ENCODE results near the gene WDR5. TPM values are rescaled to one million over a fixed set of nuclear protein-coding genes. Genes with fewer than 3 reads are reported as not detected.
A peak's percentile ranks its signal among the peaks of the same experiment; 100 is the strongest.

The WDR5 gene
- total RNA-seq, 2 experiments from 2014 or later: 41.0 to 42.5 TPM

- CTCF ChIA-PET: interaction anchor here (1.1 to 1.6 kb wide), 2 partner anchors 8 to 30 kb away, joined by 3 to 5 read pairs; partner anchors contain the start of gene WDR5
- H3K4me3 Mint-ChIP-seq: no peak overlapping the region
- H3K27me3 Mint-ChIP-seq: no peaks in the 10 kb centered on the region
- peaks cover 7% of the 10 kb centered on the region for H3K36me3 Mint-ChIP-seq (ENCODE audit: low read depth)
- no peaks in the 10 kb centered on the region for H3K9me3 Mint-ChIP-seq
- no peak overlapping the region for H3K27ac Mint-ChIP-seq
- POLR2A ChIA-PET: interaction anchor here (0.6 to 2.1 kb wide), 2 partner anchors 30 to 291 kb away, joined by 4 to 9 read pairs; partner anchors contain the start of gene WDR5
- H3K4me1 Mint-ChIP-seq: peaks cover 24% of the 10 kb centered on the region
- DNase-seq: peak; percentile 45
These were observed 29.8 kb downstream of the WDR5 start for GRCh38 chr9:134165357-134166315.

- no peak for DNase-seq
- Mint-ChIP-seq H3K9me3 (no peaks in the 10 kb centered on the region), H3K27me3 (no peaks in the 10 kb centered on the region), H3K36me3 (ENCODE audit: low read depth) (peaks cover 7% of the 10 kb centered on the region), H3K4me3 (no peak overlapping the region), H3K27ac (no peak overlapping the region), H3K4me1 (peaks cover 24% of the 10 kb centered on the region)
- ChIA-PET CTCF (no interaction called here), POLR2A (no interaction called here)
These were observed 30.5 kb downstream of the WDR5 start for GRCh38 chr9:134166374-134166773.

GRCh38 chr9:134167530-134167931 lies 31.6 kb downstream of the WDR5 start:
- H3K36me3 Mint-ChIP-seq (ENCODE audit: low read depth): peaks cover 5% of the 10 kb centered on the region
- CTCF ChIA-PET: interaction anchor here (0.6 to 1.1 kb wide), 2 partner anchors 130 to 232 kb away, joined by 3 to 4 read pairs; no protein-coding TSS in a partner anchor
- no peaks in the 10 kb centered on the region for H3K9me3 Mint-ChIP-seq
- no peak for DNase-seq
- H3K4me3 Mint-ChIP-seq: no peak overlapping the region
- H3K27ac Mint-ChIP-seq: no peak overlapping the region
- POLR2A ChIA-PET: interaction anchor here (0.5 kb wide), 1 partner anchor 200 kb away, joined by 6 read pairs; no protein-coding TSS in a partner anchor
- H3K4me1 Mint-ChIP-seq: peaks cover 15% of the 10 kb centered on the region
- H3K27me3 Mint-ChIP-seq: no peaks in the 10 kb centered on the region

GRCh38 chr9:134168757-134169550 lies 33.1 kb downstream of the WDR5 start:
- H3K4me3 Mint-ChIP-seq: no peak overlapping the region

GRCh38 chr9:134169724-134170401 lies 34.0 kb downstream of the WDR5 start:
- Mint-ChIP-seq H3K27me3 (no peaks in the 10 kb centered on the region), H3K4me3 (no peak overlapping the region), H3K27ac (no peak overlapping the region), H3K9me3 (no peaks in the 10 kb centered on the region), H3K36me3 (ENCODE audit: low read depth) (peaks cover 5% of the 10 kb centered on the region), H3K4me1 (peaks cover 12% of the 10 kb centered on the region)
- ChIA-PET POLR2A (no interaction called here), CTCF (interaction anchor here (0.9 to 1.4 kb wide), 7 partner anchors 10 to 230 kb away, joined by 3 to 7 read pairs (median 3); partner anchors contain the start of gene WDR5)
- DNase-seq: no peak

More at GRCh38 chr9:134168757-134169550, 33.1 kb downstream of the WDR5 start:
- H3K9me3 Mint-ChIP-seq: no peaks in the 10 kb centered on the region
- POLR2A ChIA-PET: no interaction called here
- no peaks in the 10 kb centered on the region for H3K27me3 Mint-ChIP-seq
- H3K27ac Mint-ChIP-seq: no peak overlapping the region
- H3K4me1 Mint-ChIP-seq: peaks cover 12% of the 10 kb centered on the region
- CTCF ChIA-PET: interaction anchor here (1.2 kb wide), 1 partner anchor 17 kb away, joined by 4 read pairs; no protein-coding TSS in a partner anchor
- no peak for DNase-seq
- peaks cover 5% of the 10 kb centered on the region for H3K36me3 Mint-ChIP-seq (ENCODE audit: low read depth)

GRCh38 chr9:134170532-134171315 lies 34.8 kb downstream of the WDR5 start:
- Mint-ChIP-seq H3K36me3 (ENCODE audit: low read depth) (peaks cover 5% of the 10 kb centered on the region), H3K4me1 (peaks cover 8% of the 10 kb centered on the region), H3K4me3 (no peak overlapping the region), H3K9me3 (no peaks in the 10 kb centered on the region), H3K27me3 (no peaks in the 10 kb centered on the region), H3K27ac (no peak overlapping the region)
- no peak for DNase-seq
- POLR2A ChIA-PET: no interaction called here
- CTCF ChIA-PET: interaction anchor here (0.6 to 1.5 kb wide), 15 partner anchors 9 to 570 kb away, joined by 3 to 9 read pairs (median 3); partner anchors contain the start of gene WDR5

GRCh38 chr9:134171316-134172197 lies 35.7 kb downstream of the WDR5 start:
- Mint-ChIP-seq H3K9me3 (no peaks in the 10 kb centered on the region), H3K27ac (no peak overlapping the region), H3K4me3 (no peak overlapping the region), H3K36me3 (ENCODE audit: low read depth) (peaks cover 1% of the 10 kb centered on the region), H3K4me1 (peaks cover under 1% of the 10 kb centered on the region), H3K27me3 (no peaks in the 10 kb centered on the region)
- ChIA-PET POLR2A (no interaction called here), CTCF (interaction anchor here (0.6 to 1.5 kb wide), 13 partner anchors 9 to 569 kb away, joined by 3 to 9 read pairs (median 3); partner anchors contain the start of gene WDR5)
- no peak for DNase-seq

GRCh38 chr9:134172198-134173126 lies 36.6 kb downstream of the WDR5 start:
- H3K4me3 Mint-ChIP-seq: no peak overlapping the region
- H3K36me3 Mint-ChIP-seq (ENCODE audit: low read depth): no peaks in the 10 kb centered on the region
- POLR2A ChIA-PET: no interaction called here
- no peaks in the 10 kb centered on the region for H3K27me3 Mint-ChIP-seq
- H3K27ac Mint-ChIP-seq: peak overlapping the region; percentile 19
- H3K4me1 Mint-ChIP-seq: no peaks in the 10 kb centered on the region
- no peak for DNase-seq
- no peaks in the 10 kb centered on the region for H3K9me3 Mint-ChIP-seq
- CTCF ChIA-PET: no interaction called here

- DNase-seq: no peak
- Mint-ChIP-seq H3K27ac (no peak overlapping the region), H3K4me1 (no peaks in the 10 kb centered on the region), H3K36me3 (ENCODE audit: low read depth) (no peaks in the 10 kb centered on the region), H3K4me3 (no peak overlapping the region), H3K27me3 (no peaks in the 10 kb centered on the region), H3K9me3 (no peaks in the 10 kb centered on the region)
- CTCF ChIA-PET: interaction anchor here (0.6 to 1.2 kb wide), 3 partner anchors 9 to 39 kb away, joined by 3 to 5 read pairs (median 3); partner anchors contain the start of gene RNU6ATAC
- POLR2A ChIA-PET: no interaction called here
These were observed 37.5 kb downstream of the WDR5 start for GRCh38 chr9:134173127-134174072.
